Heart left ventricle (tissue), 16 donors: Measurements from ENCODE around the gene PARD3B. TPM values are rescaled to one million over a fixed set of nuclear protein-coding genes. Genes with fewer than 3 reads are reported as not detected.

Experiments
- ATAC-seq, 4 donors: fragments of 200-7000 bp; cut with Tn5 transposase; one replicate each; pipeline ENCODE4 v1.9.1; 2020 to 2022; ENCODE audit warnings: moderate library complexity in 4 of 4, mild to moderate bottlenecking in 3 of 4, moderate number of reproducible peaks in 1 of 4
- DNase-seq, 5 donors: peaks; one replicate each; pipeline ENCODE4 v3.0.0-alpha.2; 2020
- H3K27ac ChIP-seq, 12 donors: fragments of 200-600 bp; sonication (generic) in 4 of 12; one replicate each; pipeline versions ENCODE4 v1.5.0 to v1.8.0; 2016 to 2022; ENCODE audit warnings: mild to moderate bottlenecking in 2 of 12
- H3K27me3 ChIP-seq, 9 donors: fragments of 200-600 bp; sonication (generic) in 2 of 9; one replicate each; pipeline versions ENCODE4 v1.5.1 to v1.8.0; 2016 to 2022; ENCODE audit warnings: mild to moderate bottlenecking in 3 of 9
- H3K36me3 ChIP-seq, 9 donors: fragments of 200-600 bp; sonication (generic) in 2 of 9; one replicate each; pipeline versions ENCODE4 v1.5.0 to v1.8.0; 2018 to 2022; ENCODE audit warnings: mild to moderate bottlenecking in 2 of 9
- H3K4me1 ChIP-seq, 12 donors: fragments of 200-600 bp; sonication (generic) in 4 of 12; one replicate each; pipeline versions ENCODE4 v1.5.0 to v1.8.0; 2016 to 2022; ENCODE audit warnings: mild to moderate bottlenecking in 3 of 12
- H3K4me3 ChIP-seq, 12 donors: fragments of 200-600 bp; sonication (generic) in 4 of 12; one replicate each; pipeline versions ENCODE4 v1.5.0 to v1.8.0; 2017 to 2022; ENCODE audit warnings: mild to moderate bottlenecking in 9 of 12, moderate library complexity in 4 of 12
- H3K9me3 ChIP-seq, 12 donors: fragments of 200-600 bp; sonication (generic) in 4 of 12; one replicate each; pipeline versions ENCODE4 v1.5.0 to v1.8.0; 2016 to 2022; ENCODE audit warnings: mild to moderate bottlenecking in 1 of 12
- POLR2A ChIP-seq, 2 donors: fragments of 450-650 bp; IDR thresholded peaks; one replicate each; pipeline ENCODE4 v1.6.1; 2017; ENCODE audit warnings: antibody characterized with exemption in 2 of 2, mild to moderate bottlenecking in 2 of 2, moderate library complexity in 2 of 2
- WGBS, 4 donors: extraction: QIAGEN DNeasy Blood & Tissue Kit in 2 of 4; methylation state at CpG; one replicate each; pipeline versions ENCODE4 v1.1.5 to v1.1.7; 2013 to 2018; 5-methylcytosine and 5-hydroxymethylcytosine counted together
- intact Hi-C, 10 donors: fragments of 100-400 bp; cut with DNase I; formaldehyde crosslinking; loops; one replicate each; pipeline versions ENCODE4 v1.11.1 to v1.14.2; 2022
- polyA plus RNA-seq, 2 donors: library from polyadenylated mRNA; stranded (reverse); fragments of 200-250 nt; gene quantifications; one replicate each; pipeline ENCODE4 v1.2.3, GENCODE V29; 2013
- total RNA-seq, 9 donors: library from RNA; depleted of rRNA in 2 of 9; stranded (reverse); fragments of >200 nt in 2 of 9; fragmentation: NEBNext Ultra II Directional in 3 of 9; extraction: Animal tissue kit (Norgen Biotek cat#: 25700) in 3 of 9; gene quantifications; one replicate each; pipeline versions ENCODE4 v1.1.0 to v1.2.4, GENCODE V29; 2016 to 2023
- TF ChIP-seq, protein P1 (sequence below), 12 donors: fragments of 200-600 bp; sonication (generic) in 4 of 12; IDR thresholded peaks; one replicate each; pipeline versions ENCODE4 v1.5.0 to v1.8.0; 2018 to 2022; ENCODE audit warnings: antibody characterized with exemption in 12 of 12, mild to moderate bottlenecking in 5 of 12
- donor health status: ischemic (EF 13 %, LVEDD 7.1; RV severe dilation, severe dysfunction).
- donor health status: healthy with polysubstance abuse.
- donor health status: DM: no; HTN: yes; CAD: no.
- donor health status: DM: no; HTN: no; CAD: no.
- donor health status: ischemic (EF 25% LVEDD 6.9; RV normal size, moderate dysfunction).
- donor health status: ischemic (EF 25% LVEDD 5.7; RV mildly dilated, moderate dysfunction).
- donor health status: healthy.
- donor health status: DM: yes; HTN: yes; CAD: no.
- donor health status: ischemic (EF 35%, LVEDD 5.7; RV mildly dilated, moderate dysfunction).
- donor health status: nonischemic (EF 11% LVEDD 7.7; RV severe dilation, severe dysfunction).
- donor health status: DM: yes; HTN: yes; CAD: no.
- donor health status: PGD.
- donor health status: ischemic (EF 29% LVEDD 5.4; RV normal size, mild dysfunction).
- donor health status: nonischemic (EF 23%, LVEDD 6.1; RV moderate dilation, normal function).

The PARD3B gene
- total and polyA plus RNA-seq, 11 donors, result 0.71 to 15.1 (median 6.2) TPM

DNA sequence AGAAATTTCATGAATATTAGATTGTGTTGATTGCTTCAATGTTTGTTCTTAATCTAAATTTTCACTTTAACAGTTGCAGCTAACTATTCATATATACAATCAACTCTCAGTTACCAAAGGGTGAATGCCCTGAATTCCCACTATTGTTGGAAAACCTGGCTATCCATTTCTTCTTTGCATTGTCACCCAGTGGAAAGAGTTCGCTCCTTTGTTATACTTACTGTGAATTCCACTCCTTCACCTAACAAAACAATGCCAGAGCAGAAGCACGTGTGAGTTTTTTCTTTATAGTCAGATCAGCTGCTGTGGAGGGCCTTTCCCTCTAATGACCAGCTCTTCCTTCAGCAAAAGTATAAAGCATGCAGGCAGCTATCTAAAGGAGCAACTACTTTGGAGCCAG lies 727.9 kb downstream of the PARD3B start:
- Histone ChIP-seq H3K4me3 (no peak overlapping the region), H3K36me3 (no peaks in the 10 kb centered on the region), H3K27ac (no peak overlapping the region), H3K4me1 (no peaks in the 10 kb centered on the region), H3K27me3 (no peaks in the 10 kb centered on the region), H3K9me3 (no peaks in the 10 kb centered on the region)
- DNase-seq (no peak), ATAC-seq (no peak)
- TF ChIP-seq, protein P1, sequence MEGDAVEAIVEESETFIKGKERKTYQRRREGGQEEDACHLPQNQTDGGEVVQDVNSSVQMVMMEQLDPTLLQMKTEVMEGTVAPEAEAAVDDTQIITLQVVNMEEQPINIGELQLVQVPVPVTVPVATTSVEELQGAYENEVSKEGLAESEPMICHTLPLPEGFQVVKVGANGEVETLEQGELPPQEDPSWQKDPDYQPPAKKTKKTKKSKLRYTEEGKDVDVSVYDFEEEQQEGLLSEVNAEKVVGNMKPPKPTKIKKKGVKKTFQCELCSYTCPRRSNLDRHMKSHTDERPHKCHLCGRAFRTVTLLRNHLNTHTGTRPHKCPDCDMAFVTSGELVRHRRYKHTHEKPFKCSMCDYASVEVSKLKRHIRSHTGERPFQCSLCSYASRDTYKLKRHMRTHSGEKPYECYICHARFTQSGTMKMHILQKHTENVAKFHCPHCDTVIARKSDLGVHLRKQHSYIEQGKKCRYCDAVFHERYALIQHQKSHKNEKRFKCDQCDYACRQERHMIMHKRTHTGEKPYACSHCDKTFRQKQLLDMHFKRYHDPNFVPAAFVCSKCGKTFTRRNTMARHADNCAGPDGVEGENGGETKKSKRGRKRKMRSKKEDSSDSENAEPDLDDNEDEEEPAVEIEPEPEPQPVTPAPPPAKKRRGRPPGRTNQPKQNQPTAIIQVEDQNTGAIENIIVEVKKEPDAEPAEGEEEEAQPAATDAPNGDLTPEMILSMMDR (IDR thresholded peaks at IDR 0.05), result no peak
- TF ChIP-seq POLR2A (IDR thresholded peaks at IDR 0.05), result no peak
- intact Hi-C loops, result no loop called here
- WGBS, 4 donors, result 54 to 79% (median 64%) methylated on average over 2 of the region's 2 CpGs

DNA sequence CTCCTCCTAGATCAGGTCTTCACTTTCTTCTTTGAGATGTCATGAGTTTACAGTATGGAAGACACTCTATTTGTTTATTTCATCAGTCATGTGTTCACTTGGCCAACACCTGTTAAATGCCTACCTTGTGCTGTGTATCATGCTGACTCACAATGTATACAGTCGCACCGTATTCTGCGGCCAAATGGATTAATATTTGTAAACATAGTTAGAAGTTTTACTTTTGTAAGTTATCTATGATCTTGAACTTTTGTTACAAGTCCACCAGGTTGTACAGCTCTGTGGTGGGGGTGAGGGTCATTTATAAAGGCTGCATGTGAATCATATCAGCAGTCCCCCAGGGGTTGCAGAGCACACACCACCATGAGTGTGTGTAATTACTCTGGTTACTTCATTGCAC lies 728.4 kb downstream of the PARD3B start:
- ATAC-seq (no peak), DNase-seq (no peak)
- Histone ChIP-seq H3K27me3 (no peaks in the 10 kb centered on the region), H3K9me3 (no peaks in the 10 kb centered on the region), H3K4me3 (no peak overlapping the region), H3K27ac (no peak overlapping the region), H3K4me1 (no peaks in the 10 kb centered on the region), H3K36me3 (no peaks in the 10 kb centered on the region)
- intact Hi-C loops, result no loop called here
- WGBS, 4 donors, result 96 to 100% (median 98%) methylated on average over 3 of the region's 3 CpGs
- TF ChIP-seq POLR2A (IDR thresholded peaks at IDR 0.05), result no peak
- TF ChIP-seq, protein P1 (IDR thresholded peaks at IDR 0.05), result no peak

DNA sequence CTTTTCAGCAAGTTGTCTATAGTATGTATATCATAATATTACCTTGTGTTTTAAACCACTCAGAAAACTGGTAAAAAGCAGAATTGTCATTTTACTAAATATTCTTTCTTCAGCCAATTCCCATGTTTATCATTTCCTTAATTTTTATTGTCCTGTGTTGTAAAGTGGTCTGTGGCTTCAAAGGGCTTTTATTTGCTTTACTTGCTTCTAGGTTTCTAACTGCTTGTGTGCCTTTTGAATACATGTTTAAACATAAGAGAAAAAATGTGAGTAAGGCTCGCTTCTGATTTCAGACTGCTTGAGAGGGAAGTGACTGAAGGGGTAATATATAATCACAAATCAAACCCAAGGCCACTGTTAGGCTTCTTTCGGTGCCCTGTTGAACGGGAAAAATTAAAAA lies 729.5 kb downstream of the PARD3B start:
- H3K4me3 ChIP-seq, result no peak overlapping the region
- H3K27me3 ChIP-seq, result no peaks in the 10 kb centered on the region
- intact Hi-C loops, result no loop called here
- no peaks in the 10 kb centered on the region for H3K36me3 ChIP-seq
- ATAC-seq (no peak), DNase-seq (no peak)
- TF ChIP-seq, protein P1 (IDR thresholded peaks at IDR 0.05), result no peak
- no peak for TF ChIP-seq POLR2A (IDR thresholded peaks at IDR 0.05)
- H3K27ac ChIP-seq, result no peak overlapping the region
- no peaks in the 10 kb centered on the region for H3K9me3 ChIP-seq
- 54 to 87% (median 70%) methylated on average over 3 of the region's 3 CpGs for WGBS, 4 donors
- no peaks in the 10 kb centered on the region for H3K4me1 ChIP-seq

DNA sequence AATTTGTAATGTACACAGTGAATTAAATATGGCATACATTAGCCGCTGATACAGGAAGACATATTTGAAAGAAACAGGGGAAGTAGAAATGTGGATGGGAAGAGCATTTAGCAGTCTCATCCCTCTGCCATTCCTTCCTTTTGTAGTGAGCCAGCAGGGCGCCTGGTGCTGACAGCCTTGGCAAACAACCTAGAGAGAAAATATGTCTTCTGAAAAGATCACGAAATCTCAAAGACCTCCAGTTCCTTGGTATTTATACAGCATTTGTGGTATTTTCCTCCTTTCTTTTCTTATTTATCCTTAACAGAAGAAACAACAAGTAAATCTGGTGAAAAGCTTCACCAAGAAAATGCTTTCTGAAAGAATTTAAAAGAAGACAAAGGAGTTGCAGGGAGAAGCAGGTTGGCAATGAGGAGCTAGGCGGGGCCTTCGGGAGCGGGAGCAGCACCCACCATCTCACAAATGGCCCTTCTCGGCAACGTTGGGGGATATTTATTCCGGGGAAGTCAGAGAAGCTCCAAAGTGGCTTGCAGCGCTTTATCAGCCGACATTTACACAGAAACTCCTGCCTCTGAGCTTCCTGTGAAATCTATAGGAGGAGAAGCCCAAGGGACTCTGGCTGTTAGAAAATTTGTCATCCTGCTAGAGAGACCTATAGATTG lies 731.0 kb downstream of the PARD3B start:
- no peak for TF ChIP-seq POLR2A (IDR thresholded peaks at IDR 0.05)
- TF ChIP-seq, protein P1 (IDR thresholded peaks at IDR 0.05), result no peak
- DNase-seq (no peak), ATAC-seq (no peak)
- 86 to 88% (median 87%) methylated on average over 11 of the region's 11 CpGs for WGBS, 4 donors
- Histone ChIP-seq H3K27ac (no peak overlapping the region), H3K9me3 (no peaks in the 10 kb centered on the region), H3K4me3 (no peak overlapping the region), H3K4me1 (no peaks in the 10 kb centered on the region), H3K36me3 (no peaks in the 10 kb centered on the region), H3K27me3 (no peaks in the 10 kb centered on the region)
- intact Hi-C loops, result no loop called here
